ENCODE data around the gene TRPM3. TPM values are rescaled to one million over a fixed set of nuclear protein-coding genes. Genes with fewer than 3 reads are reported as not detected.

The TRPM3 gene
- total RNA-seq, 1 donor from 2014 or later = not detected

GRCh38 chr9:70792796-70793195 lies 328.6 kb downstream of the TRPM3 start:
- H3K4me3 Mint-ChIP-seq = no peak overlapping the region
- DNase-seq = no peak
- H3K27ac Mint-ChIP-seq = no peak overlapping the region
- intact Hi-C loops (cut with micrococcal nuclease) = no loop called here
- H3K4me1 Mint-ChIP-seq = no peaks in the 10 kb centered on the region
- H3K9me3 Mint-ChIP-seq = no peaks in the 10 kb centered on the region
- H3K36me3 Mint-ChIP-seq (ENCODE audit: low read depth) = no peaks in the 10 kb centered on the region
- H3K27me3 Mint-ChIP-seq = no peaks in the 10 kb centered on the region

- no peaks in the 10 kb centered on the region for H3K4me1 Mint-ChIP-seq
- no peaks in the 10 kb centered on the region for H3K27me3 Mint-ChIP-seq
- no peak for DNase-seq
- H3K27ac Mint-ChIP-seq = no peak overlapping the region
- intact Hi-C loops (cut with micrococcal nuclease) = no loop called here
- no peak overlapping the region for H3K4me3 Mint-ChIP-seq
- H3K36me3 Mint-ChIP-seq (ENCODE audit: low read depth) = no peaks in the 10 kb centered on the region
- no peaks in the 10 kb centered on the region for H3K9me3 Mint-ChIP-seq
Observed at GRCh38 chr9:70791936-70792335, 329.5 kb downstream of the TRPM3 start.

- Mint-ChIP-seq H3K36me3 (ENCODE audit: low read depth) (no peaks in the 10 kb centered on the region), H3K27ac (no peak overlapping the region), H3K9me3 (no peaks in the 10 kb centered on the region), H3K4me1 (no peaks in the 10 kb centered on the region), H3K27me3 (peaks cover 3% of the 10 kb centered on the region), H3K4me3 (no peak overlapping the region)
- no peak for DNase-seq
- intact Hi-C loops (cut with micrococcal nuclease) = no loop called here
Observed at GRCh38 chr9:70789086-70789485, 332.3 kb downstream of the TRPM3 start.

GRCh38 chr9:70784456-70784855 lies 337.0 kb downstream of the TRPM3 start:
- DNase-seq = no peak
- intact Hi-C loops (cut with micrococcal nuclease) = no loop called here
- peaks cover 4% of the 10 kb centered on the region for H3K27me3 Mint-ChIP-seq
- no peaks in the 10 kb centered on the region for H3K36me3 Mint-ChIP-seq (ENCODE audit: low read depth)
- no peak overlapping the region for H3K4me3 Mint-ChIP-seq
- H3K9me3 Mint-ChIP-seq = no peaks in the 10 kb centered on the region
- H3K27ac Mint-ChIP-seq = no peak overlapping the region
- no peaks in the 10 kb centered on the region for H3K4me1 Mint-ChIP-seq

- Mint-ChIP-seq H3K27me3 (no peaks in the 10 kb centered on the region), H3K36me3 (ENCODE audit: low read depth) (no peaks in the 10 kb centered on the region), H3K4me3 (no peak overlapping the region), H3K4me1 (no peaks in the 10 kb centered on the region), H3K27ac (no peak overlapping the region), H3K9me3 (no peaks in the 10 kb centered on the region)
- no peak for DNase-seq
- intact Hi-C loops (cut with micrococcal nuclease) = no loop called here
Observed at GRCh38 chr9:70778568-70778967, 342.9 kb downstream of the TRPM3 start.

GRCh38 chr9:70773579-70773978 lies 347.8 kb downstream of the TRPM3 start:
- Mint-ChIP-seq H3K4me1 (no peaks in the 10 kb centered on the region), H3K4me3 (no peak overlapping the region), H3K27me3 (peaks cover 2% of the 10 kb centered on the region), H3K27ac (no peak overlapping the region), H3K36me3 (ENCODE audit: low read depth) (no peaks in the 10 kb centered on the region), H3K9me3 (no peaks in the 10 kb centered on the region)
- no peak for DNase-seq
- intact Hi-C loops (cut with micrococcal nuclease) = no loop called here

- intact Hi-C loops (cut with micrococcal nuclease) = no loop called here
Observed at GRCh38 chr9:70772601-70773000, 348.8 kb downstream of the TRPM3 start.

GRCh38 chr9:70765946-70766345 lies 355.5 kb downstream of the TRPM3 start:
- H3K9me3 Mint-ChIP-seq = no peaks in the 10 kb centered on the region
- no peaks in the 10 kb centered on the region for H3K36me3 Mint-ChIP-seq (ENCODE audit: low read depth)
- no peaks in the 10 kb centered on the region for H3K4me1 Mint-ChIP-seq
- DNase-seq = no peak
- peaks cover 2% of the 10 kb centered on the region for H3K27me3 Mint-ChIP-seq
- no peak overlapping the region for H3K27ac Mint-ChIP-seq
- intact Hi-C loops (cut with micrococcal nuclease) = no loop called here
- H3K4me3 Mint-ChIP-seq = no peak overlapping the region

More at GRCh38 chr9:70772601-70773000, 348.8 kb downstream of the TRPM3 start:
- Mint-ChIP-seq H3K27ac (no peak overlapping the region), H3K4me3 (no peak overlapping the region), H3K9me3 (no peaks in the 10 kb centered on the region), H3K4me1 (no peaks in the 10 kb centered on the region), H3K36me3 (ENCODE audit: low read depth) (no peaks in the 10 kb centered on the region), H3K27me3 (peaks cover 2% of the 10 kb centered on the region)
- no peak for DNase-seq

GRCh38 chr9:70761139-70761670 lies 360.2 kb downstream of the TRPM3 start:
- H3K27me3 Mint-ChIP-seq = peaks cover 2% of the 10 kb centered on the region
- intact Hi-C loops (cut with micrococcal nuclease) = no loop called here

GRCh38 chr9:70760228-70760627 lies 361.2 kb downstream of the TRPM3 start:
- no peaks in the 10 kb centered on the region for H3K4me1 Mint-ChIP-seq
- intact Hi-C loops (cut with micrococcal nuclease) = no loop called here
- no peak for DNase-seq
- H3K27me3 Mint-ChIP-seq = peaks cover 2% of the 10 kb centered on the region
- H3K9me3 Mint-ChIP-seq = no peaks in the 10 kb centered on the region
- H3K36me3 Mint-ChIP-seq (ENCODE audit: low read depth) = no peaks in the 10 kb centered on the region
- H3K27ac Mint-ChIP-seq = no peak overlapping the region
- no peak overlapping the region for H3K4me3 Mint-ChIP-seq

More at GRCh38 chr9:70761139-70761670, 360.2 kb downstream of the TRPM3 start:
- Mint-ChIP-seq H3K36me3 (ENCODE audit: low read depth) (no peaks in the 10 kb centered on the region), H3K4me1 (no peaks in the 10 kb centered on the region), H3K9me3 (no peaks in the 10 kb centered on the region), H3K4me3 (no peak overlapping the region), H3K27ac (no peak overlapping the region)
- no peak for DNase-seq

- no peak for DNase-seq
- no peak overlapping the region for H3K27ac Mint-ChIP-seq
- no peaks in the 10 kb centered on the region for H3K36me3 Mint-ChIP-seq (ENCODE audit: low read depth)
- H3K4me3 Mint-ChIP-seq = no peak overlapping the region
- intact Hi-C loops (cut with micrococcal nuclease) = no loop called here
- no peaks in the 10 kb centered on the region for H3K9me3 Mint-ChIP-seq
- H3K4me1 Mint-ChIP-seq = no peaks in the 10 kb centered on the region
- peaks cover 2% of the 10 kb centered on the region for H3K27me3 Mint-ChIP-seq
Observed at GRCh38 chr9:70753311-70753710, 368.1 kb downstream of the TRPM3 start.

GRCh38 chr9:70749066-70749465 lies 372.4 kb downstream of the TRPM3 start:
- Mint-ChIP-seq H3K4me1 (no peaks in the 10 kb centered on the region), H3K9me3 (no peaks in the 10 kb centered on the region), H3K27me3 (no peaks in the 10 kb centered on the region), H3K27ac (no peak overlapping the region), H3K4me3 (no peak overlapping the region), H3K36me3 (ENCODE audit: low read depth) (no peaks in the 10 kb centered on the region)
- intact Hi-C loops (cut with micrococcal nuclease) = no loop called here
- DNase-seq = no peak

- Mint-ChIP-seq H3K36me3 (ENCODE audit: low read depth) (no peaks in the 10 kb centered on the region), H3K27me3 (no peaks in the 10 kb centered on the region), H3K4me1 (no peaks in the 10 kb centered on the region), H3K4me3 (no peak overlapping the region), H3K27ac (no peak overlapping the region), H3K9me3 (no peaks in the 10 kb centered on the region)
- no peak for DNase-seq
- intact Hi-C loops (cut with micrococcal nuclease) = no loop called here
Observed at GRCh38 chr9:70747261-70747718, 374.1 kb downstream of the TRPM3 start.

- intact Hi-C loops (cut with micrococcal nuclease) = no loop called here
- H3K4me3 Mint-ChIP-seq = no peak overlapping the region
- no peak overlapping the region for H3K27ac Mint-ChIP-seq
- no peaks in the 10 kb centered on the region for H3K27me3 Mint-ChIP-seq
- H3K4me1 Mint-ChIP-seq = no peaks in the 10 kb centered on the region
- H3K36me3 Mint-ChIP-seq (ENCODE audit: low read depth) = no peaks in the 10 kb centered on the region
- DNase-seq = no peak
- H3K9me3 Mint-ChIP-seq = no peaks in the 10 kb centered on the region
Observed at GRCh38 chr9:70746760-70747159, 374.7 kb downstream of the TRPM3 start.

- H3K9me3 Mint-ChIP-seq = no peaks in the 10 kb centered on the region
- no peaks in the 10 kb centered on the region for H3K4me1 Mint-ChIP-seq
- H3K36me3 Mint-ChIP-seq (ENCODE audit: low read depth) = no peaks in the 10 kb centered on the region
- H3K4me3 Mint-ChIP-seq = no peak overlapping the region
- intact Hi-C loops (cut with micrococcal nuclease) = no loop called here
- no peaks in the 10 kb centered on the region for H3K27me3 Mint-ChIP-seq
- H3K27ac Mint-ChIP-seq = no peak overlapping the region
- no peak for DNase-seq
Observed at GRCh38 chr9:70746316-70746715, 375.1 kb downstream of the TRPM3 start.
